Spleen (tissue), 7 donors: Measurements from ENCODE around the gene SLC11A2.

ENCODE experiments used
- CTCF ChIP-seq, 11 experiments: fragments of 200-600 bp in 7 of 11; fragments of 450-650 bp in 4 of 11; sonication (generic) in 4 of 11; IDR thresholded peaks in 8 of 11; conservative IDR thresholded peaks in 3 of 11; 1 replicate in 7 of 11; 2 replicates in 4 of 11; pipeline versions ENCODE4 v1.4.0 to v1.8.0; 2016 to 2021; ENCODE audit warnings: antibody characterized with exemption in 11 of 11, inconsistent platforms in 4 of 11, mild to moderate bottlenecking in 1 of 11
- POLR2AphosphoS5 ChIP-seq, 3 donors: sonication (generic); formaldehyde crosslinking; IDR thresholded peaks; one replicate each; pipeline ENCODE4 v1.5.1; 2017; ENCODE audit warnings: antibody characterized with exemption in 3 of 3
- donor health status: DM: no; HTN: no; CAD: no; lungs with moderate emphysema.
- donor health status: DM: no; HTN: no; CAD: no.
- donor health status: DM: no; HTN: no; CAD: no.

GRCh38 chr12:50971946-50972345 lies 54.2 kb downstream of the SLC11A2 start:
- no peak for TF ChIP-seq POLR2AphosphoS5 (IDR thresholded peaks at IDR 0.05)
- TF ChIP-seq CTCF (IDR thresholded peaks at IDR 0.05 in 8 of 11, conservative IDR thresholded peaks at IDR 0.05 in 3 of 11) = no peak
